HG03025 (cell line): ENCODE data around the gene PFN1.

Experiments used
- ATAC-seq: cut with Tn5 transposase; IDR thresholded peaks from one replicate; pipeline ENCODE4 v1.9.1; 2021; ENCODE audit warnings: mild to moderate bottlenecking, moderate library complexity; ENCODE audit not compliant: unreplicated experiment, low FRiP score

Gene PFN1

DNA sequence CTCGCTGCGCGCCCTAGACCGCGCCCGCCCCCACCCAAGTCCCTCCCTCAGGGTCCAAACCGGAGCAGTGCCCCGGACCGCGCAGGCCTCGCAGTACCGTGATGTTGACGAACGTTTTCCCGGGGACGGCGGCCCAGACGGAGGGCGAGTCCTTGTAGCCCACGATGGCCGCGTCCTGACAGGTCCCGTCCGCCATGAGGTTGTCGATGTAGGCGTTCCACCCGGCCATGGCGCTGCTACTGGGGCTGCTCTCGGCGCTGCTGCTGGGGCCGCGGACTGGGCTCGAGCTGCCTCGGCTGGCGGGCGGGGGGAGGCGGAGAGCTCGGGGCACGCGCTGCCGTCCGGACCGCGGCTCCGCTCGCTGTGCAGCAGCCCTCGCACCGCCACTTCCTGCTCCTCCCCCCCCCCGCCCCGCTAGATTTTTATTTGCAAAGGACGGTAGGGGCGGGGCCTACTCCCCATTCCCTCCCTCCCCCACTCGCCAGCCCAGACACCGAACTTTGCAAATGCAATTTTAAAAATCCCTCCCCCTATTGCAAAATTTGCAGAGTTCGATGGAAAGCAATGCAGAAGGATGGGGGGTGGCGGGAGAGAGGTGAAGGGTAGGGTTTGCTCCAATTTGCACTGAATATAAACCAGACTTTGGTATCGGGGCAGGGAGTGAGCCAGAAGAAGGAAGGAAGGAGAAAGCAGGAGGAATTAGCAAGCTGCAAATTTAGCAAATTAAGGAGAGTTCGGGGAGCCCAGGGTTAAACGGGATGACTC is at the start of gene PFN1:
Gene PFN1 (minus strand): TSS at position 365 of the 765 bp plus-strand sequence. CDS start 136 bp downstream, at position 229.
- peak; percentile 22 for ATAC-seq

DNA sequence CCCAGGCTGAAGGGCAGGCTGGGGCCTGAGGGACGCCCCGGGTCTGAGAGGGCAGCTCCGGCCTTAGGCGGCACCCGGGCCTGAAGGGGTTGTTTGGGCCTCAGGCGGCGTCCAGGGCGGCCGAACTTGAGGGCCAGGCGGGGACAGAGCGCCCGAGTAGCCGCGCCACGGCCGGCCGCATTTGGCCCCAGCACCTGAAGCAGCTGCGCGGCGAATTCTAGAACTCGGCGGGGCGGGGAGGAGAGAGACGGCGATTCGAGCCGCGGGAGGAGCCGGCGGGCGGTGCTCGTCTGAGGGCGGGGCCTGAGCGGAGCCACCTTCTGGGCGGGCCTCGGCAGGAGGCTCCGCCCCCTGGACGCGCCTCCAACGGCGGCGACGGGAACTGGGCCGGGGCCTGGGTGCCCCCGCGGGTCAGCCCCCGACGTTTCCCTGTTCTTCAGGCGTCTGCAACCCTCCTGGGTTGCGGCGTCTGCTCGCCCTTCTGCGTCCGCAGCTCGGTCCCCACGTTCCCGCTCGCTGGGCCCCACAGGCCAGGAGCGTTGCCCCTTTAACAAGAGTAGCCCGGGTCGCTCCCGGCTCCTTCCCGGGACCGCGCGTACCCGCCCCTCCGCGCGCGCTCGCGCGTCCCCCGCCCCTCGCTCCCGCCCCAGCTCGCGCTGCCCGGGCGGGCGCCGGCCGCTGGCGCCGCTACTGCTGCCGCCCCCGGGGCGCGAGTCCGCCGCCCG is 49.1 kb upstream of the PFN1 start, which contains the start of the genes INCA1 and KIF1C:
Gene INCA1 (minus strand): TSS at position 221 of the 725 bp plus-strand sequence. CDS start 3,085 bp downstream, outside the sequence.
Gene KIF1C (plus strand): TSS at position 649 of the 725 bp plus-strand sequence. CDS start 2,297 bp downstream, outside the sequence.
- peak; percentile 70 for ATAC-seq

- ATAC-seq, result no peak
Observed at GRCh38 chr17:4994081-4994595, 45.8 kb upstream of the PFN1 start.

- no peak for ATAC-seq
Observed at GRCh38 chr17:4987767-4988567, 39.6 kb upstream of the PFN1 start.

GRCh38 chr17:4986951-4987766 is 38.8 kb upstream of the PFN1 start, which contains the start of gene CAMTA2:
Gene CAMTA2 (minus strand): TSS chr17:4987675. CDS start chr17:4986222, 1,453 bp downstream.
- ATAC-seq, result peak; percentile 57

- ATAC-seq, result no peak
Observed at GRCh38 chr17:4986403-4986802, 38.1 kb upstream of the PFN1 start.

GRCh38 chr17:4982305-4982704 is 34.0 kb upstream of the PFN1 start:
- ATAC-seq, result no peak

DNA sequence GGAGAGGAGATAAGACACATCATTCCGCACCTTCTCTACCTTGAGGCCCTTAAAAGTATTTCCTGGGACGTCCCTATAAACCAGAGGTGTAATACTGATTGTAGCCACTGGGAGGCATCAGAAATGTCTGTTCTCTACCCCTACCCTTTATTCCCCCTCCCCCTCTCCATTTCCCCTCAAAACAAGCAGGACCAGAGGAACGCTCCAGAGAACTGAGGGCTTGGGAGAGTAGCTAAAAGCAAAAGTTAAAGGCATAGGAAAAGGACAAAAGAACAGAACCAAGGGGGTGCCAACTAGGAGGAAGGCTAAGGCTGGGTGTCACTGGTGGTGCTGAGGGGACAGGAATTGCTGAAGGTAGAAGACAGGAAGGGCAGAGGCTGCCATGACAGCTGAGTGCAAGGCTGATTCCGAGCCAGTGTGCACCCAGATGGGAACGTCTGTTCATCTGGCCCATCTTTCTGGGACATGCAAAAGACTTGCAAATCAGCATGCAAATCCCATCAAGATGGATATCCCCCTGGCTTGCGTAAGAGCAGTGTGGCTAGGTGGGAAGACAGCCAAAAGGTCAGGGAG is 32.4 kb upstream of the PFN1 start:
- ATAC-seq, result no peak

- no peak for ATAC-seq
Observed at GRCh38 chr17:4978726-4979125, 30.4 kb upstream of the PFN1 start.

- no peak for ATAC-seq
Observed at GRCh38 chr17:4974115-4974670, 25.9 kb upstream of the PFN1 start.

- ATAC-seq, result no peak
Observed at GRCh38 chr17:4973256-4974114, 25.2 kb upstream of the PFN1 start.

GRCh38 chr17:4972752-4973151 is 24.4 kb upstream of the PFN1 start:
- ATAC-seq, result no peak

GRCh38 chr17:4972322-4972721 is 24.0 kb upstream of the PFN1 start:
- ATAC-seq, result no peak

GRCh38 chr17:4971826-4972225 is 23.5 kb upstream of the PFN1 start:
- ATAC-seq, result no peak

- ATAC-seq, result no peak
Observed at GRCh38 chr17:4970273-4970672, 21.9 kb upstream of the PFN1 start.

DNA sequence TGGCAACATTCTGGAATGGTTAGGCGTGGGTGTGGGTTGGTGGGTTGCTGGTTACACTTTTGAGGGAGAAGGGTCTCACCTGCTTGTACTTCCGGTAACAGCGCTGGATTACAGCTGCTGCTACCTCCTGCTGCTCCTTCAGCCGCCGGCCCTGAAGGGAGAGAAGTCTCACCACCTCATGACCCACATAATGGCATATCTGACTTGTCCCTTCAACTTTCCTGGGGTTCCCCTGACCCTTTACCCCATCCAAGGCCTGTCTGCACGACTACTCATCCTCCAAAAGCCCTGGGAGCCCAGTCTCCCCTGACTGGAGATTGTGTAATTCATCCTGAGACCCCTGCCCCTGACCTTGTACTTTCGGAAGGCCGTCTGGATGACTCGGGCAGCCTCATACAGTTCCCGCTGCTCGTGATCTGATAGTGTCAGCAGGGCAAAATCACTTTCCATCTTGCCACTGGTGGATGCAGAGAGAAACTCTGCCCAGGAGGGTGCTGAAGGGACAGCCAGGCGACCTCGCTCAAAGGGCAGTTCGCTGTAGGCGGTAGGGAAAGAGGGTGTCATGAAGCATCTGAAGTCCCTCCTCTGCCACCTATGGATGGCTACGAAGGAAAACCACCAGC is 21.3 kb upstream of the PFN1 start:
- no peak for ATAC-seq

GRCh38 chr17:4969047-4969550 is 20.8 kb upstream of the PFN1 start:
- no peak for ATAC-seq
